Omental fat pad (tissue), 4 donors: ENCODE data around the gene CRYZL1. TPM values are rescaled to one million over a fixed set of nuclear protein-coding genes. Genes with fewer than 3 reads are reported as not detected.

Source experiments
- ATAC-seq: fragments of 150-250 bp; one replicate; pipeline ENCODE4 v1.9.1; 2016; ENCODE audit warnings: mild to moderate bottlenecking, moderate library complexity; ENCODE audit not compliant: low FRiP score
- DNase-seq: peaks from one replicate; pipeline ENCODE4 v3.0.0-alpha.2; 2019; ENCODE audit warnings: low spot score
- total RNA-seq, 4 donors: library from RNA; depleted of rRNA; stranded (reverse); fragments of >200 nt; gene quantifications; one replicate each; pipeline ENCODE4 v1.1.0, GENCODE V29; 2016
- TF ChIP-seq, protein P1 (sequence below), 3 donors: fragments of 450-650 bp; IDR thresholded peaks; one replicate each; pipeline ENCODE4 v1.5.1; 2016 to 2017; ENCODE audit warnings: antibody characterized with exemption in 3 of 3, mild to moderate bottlenecking in 3 of 3, moderate library complexity in 2 of 3

CRYZL1 gene
- total RNA-seq, 4 donors from 2014 or later: 24.1 to 57.8 (median 28.3) TPM

DNA sequence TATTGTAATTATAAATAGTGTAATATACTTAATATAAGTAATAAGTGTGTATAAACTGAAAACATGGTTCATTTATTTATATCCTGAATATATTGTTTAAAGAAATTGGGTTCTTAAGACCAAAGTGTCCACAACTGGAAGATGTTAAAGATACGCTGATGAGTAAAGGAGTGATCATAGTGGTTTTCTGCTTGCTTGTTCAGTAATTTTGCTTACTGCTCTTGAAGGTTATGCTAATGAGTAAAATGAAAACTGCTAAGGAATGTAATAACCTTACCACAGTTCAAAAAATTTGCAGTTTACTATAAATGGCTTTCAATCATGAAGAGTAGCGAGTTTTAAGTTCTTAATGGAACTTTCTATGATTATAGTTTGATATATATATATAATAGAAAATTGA lies 75.0 kb downstream of the CRYZL1 start:
- DNase-seq (no peak), ATAC-seq (no peak)
- TF ChIP-seq, protein P1, sequence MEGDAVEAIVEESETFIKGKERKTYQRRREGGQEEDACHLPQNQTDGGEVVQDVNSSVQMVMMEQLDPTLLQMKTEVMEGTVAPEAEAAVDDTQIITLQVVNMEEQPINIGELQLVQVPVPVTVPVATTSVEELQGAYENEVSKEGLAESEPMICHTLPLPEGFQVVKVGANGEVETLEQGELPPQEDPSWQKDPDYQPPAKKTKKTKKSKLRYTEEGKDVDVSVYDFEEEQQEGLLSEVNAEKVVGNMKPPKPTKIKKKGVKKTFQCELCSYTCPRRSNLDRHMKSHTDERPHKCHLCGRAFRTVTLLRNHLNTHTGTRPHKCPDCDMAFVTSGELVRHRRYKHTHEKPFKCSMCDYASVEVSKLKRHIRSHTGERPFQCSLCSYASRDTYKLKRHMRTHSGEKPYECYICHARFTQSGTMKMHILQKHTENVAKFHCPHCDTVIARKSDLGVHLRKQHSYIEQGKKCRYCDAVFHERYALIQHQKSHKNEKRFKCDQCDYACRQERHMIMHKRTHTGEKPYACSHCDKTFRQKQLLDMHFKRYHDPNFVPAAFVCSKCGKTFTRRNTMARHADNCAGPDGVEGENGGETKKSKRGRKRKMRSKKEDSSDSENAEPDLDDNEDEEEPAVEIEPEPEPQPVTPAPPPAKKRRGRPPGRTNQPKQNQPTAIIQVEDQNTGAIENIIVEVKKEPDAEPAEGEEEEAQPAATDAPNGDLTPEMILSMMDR (IDR thresholded peaks at IDR 0.05): no peak

DNA sequence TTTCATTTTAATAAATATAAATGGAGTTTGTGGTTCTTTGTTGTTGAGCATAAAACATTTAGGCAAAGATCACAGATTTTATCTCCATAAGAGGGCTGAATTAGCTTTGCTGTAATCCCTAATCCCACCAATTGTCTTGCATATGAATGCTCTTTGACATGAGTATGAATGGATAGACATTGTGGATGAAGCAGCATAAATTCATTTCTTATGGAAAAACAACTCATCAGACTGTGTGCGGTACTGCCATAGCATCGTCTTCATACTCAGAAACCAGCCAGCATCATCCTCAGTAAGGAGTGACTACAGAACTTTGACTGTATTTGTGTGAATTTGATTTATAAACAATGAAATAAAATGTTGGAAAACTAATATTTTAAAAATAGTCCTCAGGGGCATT lies 79.2 kb downstream of the CRYZL1 start:
- no peak for DNase-seq
- TF ChIP-seq, protein P1 (IDR thresholded peaks at IDR 0.05): no peak
- ATAC-seq: no peak

DNA sequence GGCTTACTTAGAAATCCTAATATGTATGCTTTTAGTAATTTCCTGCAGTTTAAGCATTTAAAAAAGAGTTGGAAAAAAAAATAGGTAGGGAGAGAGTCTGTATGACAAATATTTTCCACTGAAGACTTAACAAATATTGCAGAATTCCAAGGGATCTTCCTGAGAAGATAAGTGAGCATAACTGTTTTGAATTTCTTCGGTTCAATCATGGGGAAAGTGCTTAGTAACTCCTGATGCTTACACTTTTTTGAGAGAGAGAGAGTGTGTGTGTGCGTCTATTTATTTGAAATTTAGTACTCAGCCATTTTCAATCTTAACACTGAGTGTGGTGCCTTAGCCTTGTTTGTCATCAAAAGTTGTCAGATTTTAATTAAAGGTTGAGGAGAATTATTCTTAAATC lies 80.2 kb downstream of the CRYZL1 start:
- TF ChIP-seq, protein P1 (IDR thresholded peaks at IDR 0.05): no peak
- ATAC-seq (no peak), DNase-seq (no peak)

DNA sequence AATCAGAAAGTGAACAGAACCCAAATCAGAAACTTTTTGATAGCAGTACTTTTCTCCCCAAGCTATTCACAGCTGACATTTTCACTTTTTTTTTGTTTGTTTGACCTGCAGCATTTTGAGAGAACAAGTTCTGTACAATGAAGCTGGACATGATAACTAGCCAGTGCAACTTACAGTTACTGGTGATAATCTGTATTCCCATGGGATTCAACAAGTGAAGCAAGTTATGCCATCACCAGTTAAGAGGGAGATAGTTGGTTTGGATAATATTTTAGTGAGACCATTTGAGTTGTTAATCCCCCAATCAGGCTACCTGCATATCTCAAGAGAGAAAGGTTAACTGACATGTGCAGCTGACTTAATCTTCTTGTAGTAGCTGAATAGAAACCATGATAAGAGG lies 80.6 kb downstream of the CRYZL1 start:
- TF ChIP-seq, protein P1 (IDR thresholded peaks at IDR 0.05): no peak
- no peak for ATAC-seq
- no peak for DNase-seq

DNA sequence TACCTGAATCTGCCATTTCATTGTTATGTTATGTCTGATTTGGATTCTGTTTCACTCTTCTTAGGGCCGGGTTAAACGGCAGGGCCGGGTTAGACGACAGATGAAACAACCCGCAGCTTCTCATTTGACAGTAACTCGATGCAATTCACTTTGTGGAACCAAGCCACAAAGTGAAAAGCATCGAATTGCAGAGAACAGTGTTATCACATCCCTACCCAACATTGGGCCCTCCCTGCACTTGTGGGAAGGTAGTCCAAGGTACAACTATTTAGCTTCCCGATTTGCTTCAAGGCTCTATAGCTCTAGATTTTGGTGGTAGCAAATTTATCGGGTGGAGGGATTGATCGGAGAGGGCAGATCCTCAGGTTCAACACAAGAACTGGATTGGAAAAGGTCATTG lies 81.7 kb downstream of the CRYZL1 start:
- ATAC-seq (no peak), DNase-seq (no peak)
- TF ChIP-seq, protein P1 (IDR thresholded peaks at IDR 0.05): no peak

DNA sequence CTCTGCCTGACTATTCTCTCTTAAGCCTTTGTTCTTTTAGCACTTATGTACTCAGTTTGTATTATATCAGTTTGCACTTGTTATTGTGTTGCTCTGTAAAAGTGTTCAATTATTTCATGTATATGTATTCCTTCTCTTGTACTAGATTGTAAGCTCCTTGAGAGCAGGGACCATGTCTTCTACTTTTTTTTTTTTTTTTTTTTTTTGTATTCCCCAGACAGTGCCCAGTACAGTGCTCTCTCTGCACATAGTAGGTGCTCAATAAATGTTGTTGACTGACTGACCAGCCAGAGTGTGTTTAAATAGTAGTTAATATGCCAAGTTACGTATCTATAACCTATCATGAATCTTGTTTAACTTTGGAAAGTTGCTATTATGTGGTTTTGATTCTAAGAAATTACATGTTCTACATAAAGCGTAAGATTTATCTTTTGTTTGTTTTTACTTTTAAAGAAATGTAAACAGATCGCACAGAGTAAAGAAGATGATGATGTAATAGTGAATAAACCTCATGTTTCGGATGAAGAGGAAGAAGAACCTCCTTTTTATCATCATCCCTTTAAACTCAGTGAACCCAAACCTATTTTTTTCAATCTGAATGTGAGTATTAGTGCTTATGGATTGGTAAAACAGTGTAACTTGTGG lies 82.6 kb downstream of the CRYZL1 start:
- no peak for DNase-seq
- TF ChIP-seq, protein P1 (IDR thresholded peaks at IDR 0.05): no peak
- ATAC-seq: no peak

DNA sequence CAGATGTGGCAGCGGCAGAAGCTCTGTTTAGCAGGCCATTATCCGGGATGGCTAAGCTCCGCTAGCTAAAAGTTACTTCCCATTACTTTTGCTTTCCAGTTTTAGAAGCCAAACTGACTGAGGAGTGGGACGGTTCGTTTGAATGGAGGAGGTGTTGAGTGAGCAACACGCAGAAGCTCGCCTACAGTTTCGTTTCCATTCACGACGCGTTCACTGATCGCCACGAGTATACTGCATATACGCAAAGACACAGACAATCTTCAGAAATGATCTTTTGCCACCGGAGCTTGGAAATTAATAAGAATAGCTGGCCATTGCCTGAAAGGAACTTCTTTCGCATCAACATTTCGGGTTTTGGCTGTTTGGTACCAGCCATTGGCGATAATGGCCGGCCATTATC lies 84.1 kb downstream of the CRYZL1 start:
- no peak for ATAC-seq
- TF ChIP-seq, protein P1 (IDR thresholded peaks at IDR 0.05): no peak
- DNase-seq: no peak
